ENCODE data around the gene RUSF1. TPM values are rescaled to one million over a fixed set of nuclear protein-coding genes. Genes with fewer than 3 reads are reported as not detected.

RUSF1 gene
- 39.4 TPM for total RNA-seq

DNA sequence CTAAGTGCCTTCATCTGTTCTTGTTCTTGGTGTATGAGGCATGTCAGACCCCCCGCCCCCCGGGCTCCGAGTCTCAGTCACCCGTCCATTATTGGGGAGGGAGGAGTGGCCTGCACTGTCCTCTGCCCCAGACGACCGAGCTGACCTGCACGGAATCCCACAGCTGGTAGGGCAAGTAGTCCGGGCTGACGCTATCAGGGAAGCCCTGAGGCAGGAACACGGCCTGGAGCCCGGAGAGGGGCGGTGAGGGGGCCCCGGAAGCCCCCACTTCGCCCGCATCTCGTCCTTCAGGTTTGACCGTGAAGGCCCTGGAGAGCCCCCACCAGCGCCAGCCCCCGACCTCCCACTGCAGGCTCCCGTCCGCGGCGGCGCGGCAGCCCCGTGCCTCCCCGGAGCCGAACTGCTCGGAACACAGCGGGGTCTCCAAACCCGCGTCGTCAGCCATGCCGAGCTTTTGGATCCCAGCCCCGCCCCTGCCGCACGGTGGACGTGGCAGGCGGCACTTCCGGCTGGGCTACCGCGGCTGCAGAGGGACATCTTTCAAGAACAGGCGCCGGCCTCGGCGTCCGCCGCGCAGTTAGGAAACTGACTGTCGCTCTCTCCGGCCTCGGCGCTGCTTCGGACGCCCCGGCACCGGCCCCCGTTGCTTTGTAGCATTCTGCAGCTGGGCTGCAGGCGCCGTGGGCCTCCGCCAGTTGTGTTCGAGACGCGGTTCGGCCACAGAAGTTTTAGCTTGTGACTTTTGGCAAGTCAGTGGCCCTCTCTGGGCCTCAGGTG is at the start of gene RUSF1:
Gene RUSF1 (minus strand): TSS at position 463 of the 777 bp plus-strand sequence. CDS start 18 bp downstream, at position 445.

GRCh38 chr16:31527734-31528274 is 19.6 kb upstream of the RUSF1 start, which contains the start of gene AHSP:
AHSP (plus strand) TSS chr16:31527900; CDS start chr16:31528140, 240 bp downstream.

DNA sequence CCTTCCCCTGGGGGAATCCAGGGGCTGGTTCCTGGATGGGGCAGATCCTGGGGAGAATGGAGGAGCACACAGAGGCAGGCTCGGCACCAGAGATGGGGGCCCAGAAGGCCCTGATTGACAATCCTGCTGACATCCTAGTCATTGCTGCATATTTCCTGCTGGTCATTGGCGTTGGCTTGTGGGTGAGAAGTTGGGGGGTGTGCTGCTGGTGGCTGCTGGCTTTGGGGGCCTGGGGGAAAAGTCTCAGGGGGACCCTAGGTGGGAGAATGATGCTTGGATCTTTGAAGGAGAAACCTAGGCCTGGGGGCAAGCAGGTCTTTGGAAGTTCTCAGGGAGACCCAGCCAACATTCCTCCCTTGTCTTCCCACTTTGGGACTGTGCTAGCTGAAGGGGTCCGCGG is 25.1 kb downstream of the RUSF1 start, which contains the start of gene SLC5A2:
Gene SLC5A2 (plus strand): TSS at position 43 of the 400 bp plus-strand sequence. CDS start 14 bp downstream, at position 57.

GRCh38 chr16:31471875-31472708 is 36.1 kb downstream of the RUSF1 start, which contains the start of gene TGFB1I1:
TGFB1I1 (plus strand) TSS chr16:31472152; CDS start chr16:31472189, 37 bp downstream.

DNA sequence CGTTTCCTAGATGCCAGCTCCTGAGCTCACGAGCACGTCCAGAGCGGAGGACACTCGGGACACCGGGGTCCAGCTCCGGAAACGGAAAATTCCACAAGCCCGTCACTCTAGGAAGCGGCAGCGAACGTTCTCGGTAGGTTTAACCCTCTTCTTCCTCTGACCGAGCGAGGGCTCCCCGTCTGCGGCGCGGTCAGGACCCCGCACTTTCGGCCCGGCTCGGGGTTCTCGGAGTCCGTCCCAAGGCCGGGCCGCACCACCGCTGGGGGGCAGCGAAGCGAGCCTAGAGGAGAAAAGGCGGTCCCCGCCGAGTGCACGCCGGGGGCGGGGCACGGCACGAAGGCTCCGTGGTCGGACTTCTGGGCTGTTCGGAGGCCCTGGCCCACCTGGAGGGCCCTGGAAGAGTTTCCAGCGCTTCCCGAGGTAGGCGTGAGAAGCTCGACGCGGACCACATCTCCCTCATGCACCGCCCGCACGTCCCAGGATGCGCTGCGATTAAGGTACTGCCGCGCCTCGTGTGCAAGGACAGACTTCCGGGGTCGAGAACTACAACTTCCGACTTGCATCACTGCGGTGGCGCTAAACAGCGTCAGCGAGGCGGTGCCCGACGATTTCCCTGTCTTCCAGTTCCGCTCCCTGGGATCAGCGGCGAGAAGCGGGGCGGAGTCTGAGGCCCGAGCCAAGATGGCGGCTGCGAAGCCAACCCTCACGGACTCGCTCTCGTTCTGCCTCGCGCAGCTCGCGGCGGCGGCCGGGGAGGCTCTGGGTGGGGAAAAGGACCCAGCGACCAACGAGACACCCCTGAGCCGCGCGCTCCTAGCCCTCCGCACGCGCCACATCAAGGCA is 49.1 kb downstream of the RUSF1 start, which contains the start of gene ARMC5:
Gene ARMC5 (plus strand): TSS at position 658 of the 843 bp plus-strand sequence. CDS start 24 bp downstream, at position 682.

Other genes with a start within 250 kb of the RUSF1 start
- gene ITGAM, start 248.4 kb downstream of the RUSF1 start, total RNA-seq = 4.6 TPM
- gene ITGAX, start 153.2 kb downstream of the RUSF1 start, total RNA-seq = 3.0 TPM
- not detected for gene ITGAD, start 115.1 kb downstream of the RUSF1 start, total RNA-seq
- not detected for gene COX6A2, start 80.0 kb downstream of the RUSF1 start, total RNA-seq
- gene ZNF843, start 65.6 kb downstream of the RUSF1 start, total RNA-seq = 2.5 TPM
- gene ARMC5, start 48.9 kb downstream of the RUSF1 start, total RNA-seq = 12.7 TPM
- gene TGFB1I1, start 36.2 kb downstream of the RUSF1 start, total RNA-seq = 3.0 TPM
- gene SLC5A2, start 25.3 kb downstream of the RUSF1 start, total RNA-seq = 2.1 TPM
- gene AHSP, start 19.5 kb upstream of the RUSF1 start, total RNA-seq = 24.9 TPM